ENCODE measurements around the gene FRAS1.

Gene FRAS1

DNA sequence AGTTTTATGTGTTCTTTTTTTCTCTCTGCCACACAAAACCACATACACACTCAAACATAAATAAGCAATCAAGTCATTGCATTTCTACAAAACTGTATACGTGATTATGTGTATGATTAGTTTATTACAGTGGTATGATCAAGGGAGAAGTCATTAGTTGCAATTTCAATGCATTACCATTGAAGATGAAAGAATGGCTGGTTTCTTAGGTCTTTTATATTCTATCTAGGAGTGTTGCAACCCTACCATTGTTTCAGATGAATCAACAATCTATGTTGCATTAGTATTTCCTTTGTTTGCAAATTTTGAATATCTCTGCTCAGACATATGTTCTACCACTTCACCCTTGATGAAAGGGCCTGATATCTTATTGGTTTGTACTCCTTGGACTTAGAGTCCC is 501.3 kb downstream of the FRAS1 start:
- H3K27me3 ChIP-seq: no peaks in the 10 kb centered on the region
- H3K4me1 ChIP-seq (ENCODE audit: control insufficient read depth in 1 of 2, insufficient read depth in 1 of 2, low read depth in 1 of 2, low read length in 1 of 2): peaks cover 60 to 86% of the 10 kb centered on the region in 2 experiments
- H3K36me3 ChIP-seq: peaks cover 54% of the 10 kb centered on the region
- no peaks in the 10 kb centered on the region for H3K9me3 ChIP-seq
- H3K27ac ChIP-seq: peak overlapping the region; percentile 92
- no peak overlapping the region for H3K4me3 ChIP-seq (ENCODE audit: low read depth in 1 of 2, low read length in 1 of 2)
- TF ChIP-seq, protein P1, sequence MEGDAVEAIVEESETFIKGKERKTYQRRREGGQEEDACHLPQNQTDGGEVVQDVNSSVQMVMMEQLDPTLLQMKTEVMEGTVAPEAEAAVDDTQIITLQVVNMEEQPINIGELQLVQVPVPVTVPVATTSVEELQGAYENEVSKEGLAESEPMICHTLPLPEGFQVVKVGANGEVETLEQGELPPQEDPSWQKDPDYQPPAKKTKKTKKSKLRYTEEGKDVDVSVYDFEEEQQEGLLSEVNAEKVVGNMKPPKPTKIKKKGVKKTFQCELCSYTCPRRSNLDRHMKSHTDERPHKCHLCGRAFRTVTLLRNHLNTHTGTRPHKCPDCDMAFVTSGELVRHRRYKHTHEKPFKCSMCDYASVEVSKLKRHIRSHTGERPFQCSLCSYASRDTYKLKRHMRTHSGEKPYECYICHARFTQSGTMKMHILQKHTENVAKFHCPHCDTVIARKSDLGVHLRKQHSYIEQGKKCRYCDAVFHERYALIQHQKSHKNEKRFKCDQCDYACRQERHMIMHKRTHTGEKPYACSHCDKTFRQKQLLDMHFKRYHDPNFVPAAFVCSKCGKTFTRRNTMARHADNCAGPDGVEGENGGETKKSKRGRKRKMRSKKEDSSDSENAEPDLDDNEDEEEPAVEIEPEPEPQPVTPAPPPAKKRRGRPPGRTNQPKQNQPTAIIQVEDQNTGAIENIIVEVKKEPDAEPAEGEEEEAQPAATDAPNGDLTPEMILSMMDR (IDR thresholded peaks at IDR 0.05): no peak

DNA sequence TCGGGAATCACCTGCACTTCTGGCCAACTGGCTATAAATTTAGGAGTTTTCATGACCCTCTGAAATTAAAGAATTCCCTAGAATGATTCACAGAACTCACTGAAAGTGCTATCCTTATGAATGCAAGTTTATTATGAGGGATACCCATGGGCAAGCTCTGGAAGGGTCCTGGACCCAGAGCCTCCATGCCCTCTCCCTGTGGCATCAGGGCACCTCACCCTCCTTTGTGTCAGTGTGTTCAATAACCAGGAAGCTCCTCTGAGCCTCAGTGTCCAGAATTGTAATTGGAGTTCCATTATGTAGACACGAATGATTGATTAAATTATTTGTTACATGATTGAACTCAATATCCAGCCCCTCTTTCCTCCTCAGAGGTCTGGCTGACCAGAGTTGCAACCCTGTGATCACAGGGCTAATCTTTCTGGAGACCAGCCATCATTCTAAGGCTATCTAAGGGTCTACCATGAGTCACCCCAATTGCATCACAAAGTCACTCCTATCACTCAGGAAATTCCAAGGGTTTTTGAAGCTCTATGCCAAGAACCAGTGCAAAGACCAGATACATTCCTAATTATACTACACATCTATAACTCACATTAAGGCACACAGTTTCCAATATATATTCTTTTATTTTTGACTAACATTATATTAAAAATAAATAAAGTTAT is 503.3 kb downstream of the FRAS1 start:
- H3K27ac ChIP-seq: peak overlapping the region; percentile 92
- no peaks in the 10 kb centered on the region for H3K9me3 ChIP-seq
- no peaks in the 10 kb centered on the region for H3K27me3 ChIP-seq
- H3K4me1 ChIP-seq (ENCODE audit: control insufficient read depth in 1 of 2, insufficient read depth in 1 of 2, low read depth in 1 of 2, low read length in 1 of 2): peaks cover 55 to 69% of the 10 kb centered on the region in 2 experiments
- H3K36me3 ChIP-seq: peaks cover 53% of the 10 kb centered on the region
- no peak overlapping the region for H3K4me3 ChIP-seq (ENCODE audit: low read depth in 1 of 2, low read length in 1 of 2)
- TF ChIP-seq, protein P1 (IDR thresholded peaks at IDR 0.05): no peak

DNA sequence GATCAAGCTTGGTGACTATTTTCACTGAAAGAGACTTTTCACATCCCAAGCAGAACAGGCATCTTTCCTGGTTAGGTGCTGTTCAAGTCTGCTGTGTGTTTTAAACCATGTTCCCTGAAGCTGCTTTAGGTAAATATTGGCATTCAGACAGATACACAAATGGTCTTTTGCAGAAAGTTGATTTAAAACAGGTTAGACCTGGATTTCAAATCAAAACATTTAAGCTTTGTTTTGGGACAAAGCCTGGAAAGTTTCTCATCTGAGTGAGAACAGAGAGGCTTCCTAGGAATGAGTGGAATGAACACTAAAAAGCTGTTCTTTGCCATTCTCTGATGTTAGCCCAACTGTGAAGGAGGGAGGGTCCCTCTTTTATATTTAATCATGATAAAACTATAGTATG is 504.6 kb downstream of the FRAS1 start:
- no peak overlapping the region for H3K4me3 ChIP-seq (ENCODE audit: low read depth in 1 of 2, low read length in 1 of 2)
- no peaks in the 10 kb centered on the region for H3K9me3 ChIP-seq
- H3K4me1 ChIP-seq (ENCODE audit: control insufficient read depth in 1 of 2, insufficient read depth in 1 of 2, low read depth in 1 of 2, low read length in 1 of 2): peaks cover 49 to 63% of the 10 kb centered on the region in 2 experiments
- TF ChIP-seq, protein P1 (IDR thresholded peaks at IDR 0.05): no peak
- peak overlapping the region; percentile 55 for H3K27ac ChIP-seq
- no peaks in the 10 kb centered on the region for H3K27me3 ChIP-seq
- H3K36me3 ChIP-seq: peaks cover 56% of the 10 kb centered on the region

DNA sequence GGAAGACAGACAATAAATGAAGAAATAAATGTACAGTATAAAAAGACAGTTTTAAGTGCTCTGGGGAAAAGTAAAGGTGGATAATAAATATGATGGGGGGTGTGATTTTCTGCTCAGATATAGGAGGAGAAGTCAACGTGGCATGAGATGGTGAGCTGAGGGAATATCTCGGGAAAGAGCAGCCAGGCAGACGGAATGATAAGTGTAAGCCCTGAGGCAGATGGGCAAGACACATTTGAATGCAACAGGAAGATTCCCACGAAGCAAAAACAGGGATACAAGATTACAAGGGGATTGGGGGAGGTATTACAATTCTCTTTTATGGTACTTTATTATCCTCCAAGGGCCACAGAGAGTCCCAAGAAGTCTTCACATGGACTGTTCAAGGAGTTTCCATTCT is 505.6 kb downstream of the FRAS1 start:
- H3K4me1 ChIP-seq (ENCODE audit: control insufficient read depth in 1 of 2, insufficient read depth in 1 of 2, low read depth in 1 of 2, low read length in 1 of 2): peaks cover 39 to 55% of the 10 kb centered on the region in 2 experiments
- no peak overlapping the region for H3K4me3 ChIP-seq (ENCODE audit: low read depth in 1 of 2, low read length in 1 of 2)
- no peaks in the 10 kb centered on the region for H3K27me3 ChIP-seq
- peaks cover 62% of the 10 kb centered on the region for H3K36me3 ChIP-seq
- H3K9me3 ChIP-seq: no peaks in the 10 kb centered on the region
- TF ChIP-seq, protein P1 (IDR thresholded peaks at IDR 0.05): no peak
- peak overlapping the region; percentile 55 for H3K27ac ChIP-seq

DNA sequence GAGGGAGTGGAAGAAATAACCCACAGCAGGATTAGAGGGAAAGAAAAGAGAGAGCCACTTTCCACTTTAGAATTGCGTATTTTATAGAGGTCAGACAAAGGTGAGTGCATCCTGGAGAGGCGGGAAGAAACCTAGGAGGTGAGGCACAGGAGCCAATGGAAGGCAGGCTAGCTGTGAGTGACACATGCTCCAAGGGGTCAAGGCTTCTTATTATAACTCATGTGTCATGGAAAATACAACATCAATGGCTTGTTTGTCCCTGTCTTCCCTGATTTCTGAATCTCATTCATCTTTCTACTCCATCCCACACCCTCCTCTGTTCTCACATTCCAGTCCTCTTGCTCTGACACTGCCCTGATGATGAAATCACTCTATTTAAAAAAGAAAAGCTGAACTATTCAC is 508.8 kb downstream of the FRAS1 start:
- Histone ChIP-seq H3K9me3 (no peaks in the 10 kb centered on the region), H3K4me1 (ENCODE audit: control insufficient read depth in 1 of 2, insufficient read depth in 1 of 2, low read depth in 1 of 2, low read length in 1 of 2) (peaks cover 23 to 43% of the 10 kb centered on the region in 2 experiments), H3K36me3 (peaks cover 71% of the 10 kb centered on the region), H3K27me3 (no peaks in the 10 kb centered on the region), H3K4me3 (ENCODE audit: low read depth in 1 of 2, low read length in 1 of 2) (no peak overlapping the region), H3K27ac (peak overlapping the region; percentile 55)
- TF ChIP-seq, protein P1 (IDR thresholded peaks at IDR 0.05): no peak
